HL-60 (cell line): ENCODE data around the gene GLI3.

Experiments
- DNase-seq, 2 experiments: peaks; one replicate each; pipeline ENCODE4 v3.0.0-alpha.2; 2010 to 2020; ENCODE audit warnings: low read depth in 1 of 2, low spot score in 1 of 2
- H3K27ac ChIP-seq: fragments of 250-450 bp; sonication (Bioruptor Pico); replicated peaks from 2 replicates; pipeline ENCODE4 v1.5.1; 2020; ENCODE audit warnings: mild to moderate bottlenecking, moderate library complexity
- H3K27me3 ChIP-seq: fragments of 250-450 bp; sonication (Bioruptor Pico); 2 replicates; pipeline ENCODE4 v1.5.1; 2021; ENCODE audit warnings: mild to moderate bottlenecking, moderate library complexity; ENCODE audit not compliant: insufficient read depth, poor library complexity, severe bottlenecking
- H3K4me3 ChIP-seq: replicated peaks from 2 replicates; pipeline ENCODE4 v1.5.1; 2011; ENCODE audit warnings: mild to moderate bottlenecking, control low read depth, low read length; ENCODE audit not compliant: insufficient read depth
- GABPA ChIP-seq: IDR thresholded peaks from 2 replicates; pipeline ENCODE4 v1.6.1; 2012; ENCODE audit warnings: low read depth
- POLR2AphosphoS5 ChIP-seq: IDR thresholded peaks from 2 replicates; pipeline ENCODE4 v1.6.1; 2012; ENCODE audit warnings: low read depth
- SPI1 ChIP-seq: IDR thresholded peaks from 2 replicates; pipeline ENCODE4 v1.6.1; 2012; ENCODE audit warnings: low read depth, mild to moderate bottlenecking, borderline replicate concordance
- TF ChIP-seq, protein P1 (sequence below): IDR thresholded peaks from 2 replicates; pipeline ENCODE4 v1.6.1; 2012; ENCODE audit warnings: low read depth; ENCODE audit not compliant: insufficient replicate concordance
- TF ChIP-seq, protein P2 (sequence below): IDR thresholded peaks from one replicate; pipeline ENCODE4 v1.5.1; 2011; ENCODE audit warnings: low read length, control low read depth, inconsistent platforms; ENCODE audit not compliant: insufficient read depth

Gene GLI3

DNA sequence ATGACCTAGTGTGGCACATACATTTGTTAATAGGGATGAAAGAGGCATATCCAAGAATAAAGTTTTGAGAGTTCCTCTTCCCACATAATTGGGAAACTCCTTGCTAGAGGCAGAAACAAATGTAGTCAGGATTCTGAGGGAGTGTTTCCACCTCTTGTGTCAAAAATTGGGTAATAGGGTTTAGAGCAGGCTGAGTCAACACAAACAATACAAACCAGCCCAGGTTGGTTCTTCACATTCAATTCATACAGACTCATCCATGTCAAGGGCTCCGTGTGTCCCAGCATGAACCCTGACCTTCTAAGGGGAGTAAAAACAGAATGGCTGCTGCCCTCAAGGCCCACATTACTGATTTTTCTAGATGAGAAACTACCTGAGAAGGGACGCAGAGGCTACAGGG is 75.3 kb downstream of the GLI3 start:
- no peak for DNase-seq
- no peak overlapping the region for H3K27ac ChIP-seq
- TF ChIP-seq SPI1 (no peak), GABPA (no peak), POLR2AphosphoS5 (no peak)
- TF ChIP-seq, protein P1, sequence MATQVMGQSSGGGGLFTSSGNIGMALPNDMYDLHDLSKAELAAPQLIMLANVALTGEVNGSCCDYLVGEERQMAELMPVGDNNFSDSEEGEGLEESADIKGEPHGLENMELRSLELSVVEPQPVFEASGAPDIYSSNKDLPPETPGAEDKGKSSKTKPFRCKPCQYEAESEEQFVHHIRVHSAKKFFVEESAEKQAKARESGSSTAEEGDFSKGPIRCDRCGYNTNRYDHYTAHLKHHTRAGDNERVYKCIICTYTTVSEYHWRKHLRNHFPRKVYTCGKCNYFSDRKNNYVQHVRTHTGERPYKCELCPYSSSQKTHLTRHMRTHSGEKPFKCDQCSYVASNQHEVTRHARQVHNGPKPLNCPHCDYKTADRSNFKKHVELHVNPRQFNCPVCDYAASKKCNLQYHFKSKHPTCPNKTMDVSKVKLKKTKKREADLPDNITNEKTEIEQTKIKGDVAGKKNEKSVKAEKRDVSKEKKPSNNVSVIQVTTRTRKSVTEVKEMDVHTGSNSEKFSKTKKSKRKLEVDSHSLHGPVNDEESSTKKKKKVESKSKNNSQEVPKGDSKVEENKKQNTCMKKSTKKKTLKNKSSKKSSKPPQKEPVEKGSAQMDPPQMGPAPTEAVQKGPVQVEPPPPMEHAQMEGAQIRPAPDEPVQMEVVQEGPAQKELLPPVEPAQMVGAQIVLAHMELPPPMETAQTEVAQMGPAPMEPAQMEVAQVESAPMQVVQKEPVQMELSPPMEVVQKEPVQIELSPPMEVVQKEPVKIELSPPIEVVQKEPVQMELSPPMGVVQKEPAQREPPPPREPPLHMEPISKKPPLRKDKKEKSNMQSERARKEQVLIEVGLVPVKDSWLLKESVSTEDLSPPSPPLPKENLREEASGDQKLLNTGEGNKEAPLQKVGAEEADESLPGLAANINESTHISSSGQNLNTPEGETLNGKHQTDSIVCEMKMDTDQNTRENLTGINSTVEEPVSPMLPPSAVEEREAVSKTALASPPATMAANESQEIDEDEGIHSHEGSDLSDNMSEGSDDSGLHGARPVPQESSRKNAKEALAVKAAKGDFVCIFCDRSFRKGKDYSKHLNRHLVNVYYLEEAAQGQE, result no peak
- TF ChIP-seq, protein P2, sequence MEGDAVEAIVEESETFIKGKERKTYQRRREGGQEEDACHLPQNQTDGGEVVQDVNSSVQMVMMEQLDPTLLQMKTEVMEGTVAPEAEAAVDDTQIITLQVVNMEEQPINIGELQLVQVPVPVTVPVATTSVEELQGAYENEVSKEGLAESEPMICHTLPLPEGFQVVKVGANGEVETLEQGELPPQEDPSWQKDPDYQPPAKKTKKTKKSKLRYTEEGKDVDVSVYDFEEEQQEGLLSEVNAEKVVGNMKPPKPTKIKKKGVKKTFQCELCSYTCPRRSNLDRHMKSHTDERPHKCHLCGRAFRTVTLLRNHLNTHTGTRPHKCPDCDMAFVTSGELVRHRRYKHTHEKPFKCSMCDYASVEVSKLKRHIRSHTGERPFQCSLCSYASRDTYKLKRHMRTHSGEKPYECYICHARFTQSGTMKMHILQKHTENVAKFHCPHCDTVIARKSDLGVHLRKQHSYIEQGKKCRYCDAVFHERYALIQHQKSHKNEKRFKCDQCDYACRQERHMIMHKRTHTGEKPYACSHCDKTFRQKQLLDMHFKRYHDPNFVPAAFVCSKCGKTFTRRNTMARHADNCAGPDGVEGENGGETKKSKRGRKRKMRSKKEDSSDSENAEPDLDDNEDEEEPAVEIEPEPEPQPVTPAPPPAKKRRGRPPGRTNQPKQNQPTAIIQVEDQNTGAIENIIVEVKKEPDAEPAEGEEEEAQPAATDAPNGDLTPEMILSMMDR, result no peak
- H3K27me3 ChIP-seq, result no peaks in the 10 kb centered on the region
- H3K4me3 ChIP-seq, result no peak overlapping the region

DNA sequence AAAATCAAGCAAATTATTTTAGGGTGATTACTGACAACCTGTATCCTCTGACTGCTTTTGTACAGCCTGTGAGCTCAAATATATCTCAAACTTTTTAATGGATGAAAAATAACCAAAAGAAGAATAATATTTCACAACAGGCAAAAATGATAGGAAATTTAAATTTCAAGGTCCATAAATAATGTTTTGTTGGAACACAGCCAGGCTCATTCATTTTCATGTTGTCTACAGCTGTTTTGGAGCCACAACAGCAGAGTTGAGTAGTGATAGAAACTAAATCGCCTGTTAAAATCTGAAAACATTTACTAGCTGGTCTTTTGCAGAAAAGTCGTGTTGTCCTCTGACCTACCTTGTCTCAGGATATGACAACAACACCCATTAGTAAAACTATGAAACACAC is 75.9 kb downstream of the GLI3 start:
- Histone ChIP-seq H3K27ac (no peak overlapping the region), H3K4me3 (no peak overlapping the region), H3K27me3 (no peaks in the 10 kb centered on the region)
- DNase-seq, result no peak
- TF ChIP-seq, protein P1, result no peak
- TF ChIP-seq GABPA (no peak), SPI1 (no peak)

DNA sequence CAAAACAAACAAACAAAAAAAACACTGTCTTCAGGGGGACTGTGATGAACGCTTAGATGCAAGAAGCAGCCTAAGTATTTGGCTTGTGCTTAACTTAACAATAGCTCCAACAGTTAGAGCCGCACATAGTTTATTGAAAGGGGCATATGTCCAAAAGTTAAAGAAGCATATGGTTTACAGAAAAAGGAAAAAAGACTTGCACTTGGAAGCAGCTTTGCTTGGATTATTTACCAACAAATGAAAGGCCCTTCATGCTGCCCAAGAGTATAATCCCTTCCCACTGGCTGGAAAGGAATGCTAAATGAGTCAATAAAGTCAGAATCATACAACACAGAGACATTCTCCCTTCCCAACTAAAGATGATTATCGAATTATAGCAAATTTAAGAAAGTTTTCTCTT is 77.9 kb downstream of the GLI3 start:
- no peak overlapping the region for H3K4me3 ChIP-seq
- no peak for DNase-seq
- TF ChIP-seq SPI1 (no peak), POLR2AphosphoS5 (no peak), GABPA (no peak)
- TF ChIP-seq, protein P1, result no peak
- TF ChIP-seq, protein P2, result no peak
- no peaks in the 10 kb centered on the region for H3K27me3 ChIP-seq
- no peak overlapping the region for H3K27ac ChIP-seq
